HepG2 (cell line): ENCODE measurements around the gene DAD1. TPM values are rescaled to one million over a fixed set of nuclear protein-coding genes. Genes with fewer than 3 reads are reported as not detected.

ENCODE experiments used
- ATAC-seq: fragments of 200-7000 bp; cut with Tn5 transposase; 3 replicates; pipeline ENCODE4 v1.9.1; 2020; ENCODE audit warnings: mild to moderate bottlenecking, moderate library complexity
- BruUV-seq: library from RNA; stranded (reverse); fragments of 400-500 nt; replicated peaks from 2 replicates; lab custom pipeline; 2021; lab: Mats Ljungman, UMichigan
- CTCF ChIA-PET: fragments of 300-600 bp; formaldehyde crosslinking; extraction: SDS; loops from one replicate; lab custom pipeline; 2021; ENCODE audit warnings: low total read pairs, inconsistent platforms, low intra/inter-chr PET ratio; lab: Yijun Ruan, JAX
- POLR2A ChIA-PET: fragments of 350-600 bp; sonication (Branson Sonifier 250); formaldehyde crosslinking; loops from one replicate; lab custom pipeline; 2020; ENCODE audit warnings: antibody characterized with exemption, inconsistent platforms; lab: Yijun Ruan, JAX
- DNase-seq: peaks from one replicate; pipeline ENCODE4 v3.0.0-alpha.2; 2015; ENCODE audit warnings: low spot score
- FAIRE-seq: peaks from 3 replicates; lab custom pipeline; 2011; peaks lifted over from hg19 to GRCh38; lab: Jason Lieb, UNC
- H2AFZ ChIP-seq: one replicate; pipeline ENCODE4 v1.6.1; 2011; ENCODE audit warnings: low read length, inconsistent platforms
- H3K27ac ChIP-seq: fragments of 300-600 bp; 3 replicates; pipeline ENCODE4 v1.8.0; 2011; ENCODE audit warnings: mixed run types, mild to moderate bottlenecking, mixed read lengths, low read length, inconsistent platforms; ENCODE audit not compliant: insufficient read depth; ENCODE audit errors: extremely low read length
- H3K27me3 ChIP-seq, 2 experiments: fragments of 200-600 bp in 1 of 2; 2 replicates in 1 of 2; 3 replicates in 1 of 2; pipeline versions ENCODE4 v1.6.0 to v1.8.0; 2011; ENCODE audit warnings: low read length in 2 of 2, mild to moderate bottlenecking in 2 of 2, moderate library complexity in 2 of 2, inconsistent platforms in 1 of 2; ENCODE audit not compliant: insufficient read depth in 2 of 2, control insufficient read depth in 1 of 2
- H3K36me3 ChIP-seq, 2 experiments: fragments of 200-600 bp in 1 of 2; replicated peaks in 1 of 2; 2 replicates in 1 of 2; 3 replicates in 1 of 2; pipeline versions ENCODE4 v1.5.1 to v1.8.0; 2011; ENCODE audit warnings: low read length in 2 of 2, inconsistent platforms in 1 of 2; ENCODE audit not compliant: insufficient read depth in 2 of 2, control insufficient read depth in 1 of 2
- H3K4me1 ChIP-seq: 2 replicates; pipeline ENCODE4 v1.5.1; 2012; ENCODE audit warnings: low read length, inconsistent platforms; ENCODE audit not compliant: insufficient read depth
- H3K4me2 ChIP-seq: 2 replicates; pipeline ENCODE4 v1.6.0; 2011; ENCODE audit warnings: low read depth, low read length, inconsistent platforms
- H3K4me3 ChIP-seq, 3 experiments: fragments of 200-600 bp in 1 of 3; sonication (generic), shearing (Covaris generic) in 1 of 3; replicated peaks in 1 of 3; 2 replicates each; pipeline ENCODE4 v1.5.1; 2011 to 2016; ENCODE audit warnings: low read length in 3 of 3, inconsistent platforms in 2 of 3, low read depth in 2 of 3, mild to moderate bottlenecking in 2 of 3, control low read depth in 1 of 3, mixed read lengths in 1 of 3; ENCODE audit not compliant: insufficient read depth in 1 of 3
- H3K79me2 ChIP-seq: one replicate; pipeline ENCODE4 v1.6.1; 2011; ENCODE audit warnings: low read length, inconsistent platforms; ENCODE audit not compliant: insufficient read depth
- H3K9ac ChIP-seq: 2 replicates; pipeline ENCODE4 v1.6.0; 2011; ENCODE audit warnings: mild to moderate bottlenecking, low read depth, low read length, inconsistent platforms; ENCODE audit not compliant: insufficient read depth
- H3K9me3 ChIP-seq: 2 replicates; pipeline ENCODE4 v1.5.1; 2012; ENCODE audit warnings: mild to moderate bottlenecking, low read length
- H4K20me1 ChIP-seq: 2 replicates; pipeline ENCODE4 v1.6.0; 2011; ENCODE audit warnings: inconsistent platforms, mild to moderate bottlenecking, low read length, moderate library complexity; ENCODE audit not compliant: insufficient read depth
- ARID2 ChIP-seq: sonication (generic); formaldehyde crosslinking; IDR thresholded peaks from 2 replicates; pipeline ENCODE4 v1.8.1; 2022; ENCODE audit warnings: mild to moderate bottlenecking, missing genetic modification reagents, borderline replicate concordance
- ELK4 ChIP-seq: sonication (generic); formaldehyde crosslinking; IDR thresholded peaks from 2 replicates; pipeline ENCODE4 v1.9.0; 2021; ENCODE audit warnings: missing genetic modification reagents, borderline replicate concordance
- HOXA3 ChIP-seq: sonication (generic); formaldehyde crosslinking; IDR thresholded peaks from 2 replicates; pipeline ENCODE4 v1.5.0; 2020; ENCODE audit warnings: missing genetic modification reagents
- KAT7 ChIP-seq: IDR thresholded peaks from 2 replicates; pipeline ENCODE4 v1.6.1; 2018; ENCODE audit warnings: borderline replicate concordance, missing compliant biosample characterization
- MBD4 ChIP-seq: IDR thresholded peaks from 2 replicates; pipeline ENCODE4 v1.6.1; 2012; ENCODE audit warnings: low read length, inconsistent platforms, borderline replicate concordance
- NR1H2 ChIP-seq: sonication (generic); formaldehyde crosslinking; IDR thresholded peaks from 2 replicates; pipeline ENCODE4 v1.8.1; 2022; ENCODE audit warnings: low read depth, missing genetic modification reagents, borderline replicate concordance
- YEATS2 ChIP-seq: sonication (generic); formaldehyde crosslinking; IDR thresholded peaks from 2 replicates; pipeline ENCODE4 v1.4.0; 2020; ENCODE audit warnings: missing genetic modification reagents, borderline replicate concordance
- ZNF10 ChIP-seq: sonication (generic); formaldehyde crosslinking; IDR thresholded peaks from 2 replicates; pipeline ENCODE4 v1.4.0; 2020; ENCODE audit warnings: mild to moderate bottlenecking, low read depth, missing genetic modification reagents, borderline replicate concordance
- ZNF333 ChIP-seq: sonication (generic); formaldehyde crosslinking; IDR thresholded peaks from 2 replicates; pipeline ENCODE4 v1.4.0; 2020; ENCODE audit warnings: mild to moderate bottlenecking, missing genetic modification reagents, borderline replicate concordance
- ZNF441 ChIP-seq: sonication (generic); formaldehyde crosslinking; IDR thresholded peaks from 2 replicates; pipeline ENCODE4 v1.7.0; 2021; ENCODE audit warnings: missing genetic modification reagents, borderline replicate concordance
- ZNF597 ChIP-seq: sonication (generic); formaldehyde crosslinking; IDR thresholded peaks from 2 replicates; pipeline ENCODE4 v1.5.0; 2020; ENCODE audit warnings: missing genetic modification reagents
- ZNF609 ChIP-seq: sonication (generic); formaldehyde crosslinking; IDR thresholded peaks from 2 replicates; pipeline ENCODE4 v1.4.0; 2020; ENCODE audit warnings: mild to moderate bottlenecking, missing genetic modification reagents, borderline replicate concordance
- ZNF841 ChIP-seq: sonication (generic); formaldehyde crosslinking; IDR thresholded peaks from 2 replicates; pipeline ENCODE4 v1.8.1; 2023; ENCODE audit warnings: missing genetic modification reagents, borderline replicate concordance
- WGBS: methylation state at CpG from one replicate; pipeline ENCODE4 v1.1.6; 2017; ENCODE audit warnings: low lambda C conversion rate; 5-methylcytosine and 5-hydroxymethylcytosine counted together
- in situ Hi-C: cut with HindIII; loops from 2 replicates; pipeline ENCODE4 v1.10.0; 2017; ENCODE audit warnings: low pct_unique_long_range_greater_than_20kb; ENCODE audit not compliant: extremely low pct_ligation_motif_present
- intact Hi-C: fragments of 100-400 bp; cut with micrococcal nuclease; formaldehyde crosslinking; loops from one replicate; pipeline ENCODE4 v1.10.0; 2022; ENCODE audit not compliant: unreplicated experiment
- polyA plus RNA-seq, 8 experiments: library from polyadenylated mRNA; depleted of rRNA in 3 of 8; stranded (reverse) in 7 of 8; unstranded in 1 of 8; fragments of >200 nt; fragmentation: Illumina TruSeq in 4 of 8; extraction: Trizol in 4 of 8; gene quantifications; 2 replicates each; pipeline versions ENCODE4 v1.2.1 to v1.2.3, GENCODE V29; 2011 to 2016; ENCODE audit warnings: low read depth in 4 of 8, missing spikeins in 1 of 8, mixed read lengths in 1 of 8; ENCODE audit not compliant: insufficient read depth in 1 of 8
- total RNA-seq, 5 experiments: library from RNA; depleted of rRNA; stranded (reverse); fragments of >200 nt; fragmentation: Illumina TruSeq; extraction: Trizol; gene quantifications; 2 replicates each; pipeline ENCODE4 v1.2.3, GENCODE V29; 2016; ENCODE audit warnings: low read depth in 1 of 5
- TF ChIP-seq, protein P1 (sequence below): sonication (generic); formaldehyde crosslinking; IDR thresholded peaks from 2 replicates; pipeline ENCODE4 v1.5.0; 2020; ENCODE audit warnings: missing genetic modification reagents, mild to moderate bottlenecking, borderline replicate concordance

The DAD1 gene
- total and polyA plus RNA-seq, 2 of the 13 experiments (the other 11 are each of a cell fraction or from before 2014, with no cell fraction given): 558 to 626 TPM

DNA sequence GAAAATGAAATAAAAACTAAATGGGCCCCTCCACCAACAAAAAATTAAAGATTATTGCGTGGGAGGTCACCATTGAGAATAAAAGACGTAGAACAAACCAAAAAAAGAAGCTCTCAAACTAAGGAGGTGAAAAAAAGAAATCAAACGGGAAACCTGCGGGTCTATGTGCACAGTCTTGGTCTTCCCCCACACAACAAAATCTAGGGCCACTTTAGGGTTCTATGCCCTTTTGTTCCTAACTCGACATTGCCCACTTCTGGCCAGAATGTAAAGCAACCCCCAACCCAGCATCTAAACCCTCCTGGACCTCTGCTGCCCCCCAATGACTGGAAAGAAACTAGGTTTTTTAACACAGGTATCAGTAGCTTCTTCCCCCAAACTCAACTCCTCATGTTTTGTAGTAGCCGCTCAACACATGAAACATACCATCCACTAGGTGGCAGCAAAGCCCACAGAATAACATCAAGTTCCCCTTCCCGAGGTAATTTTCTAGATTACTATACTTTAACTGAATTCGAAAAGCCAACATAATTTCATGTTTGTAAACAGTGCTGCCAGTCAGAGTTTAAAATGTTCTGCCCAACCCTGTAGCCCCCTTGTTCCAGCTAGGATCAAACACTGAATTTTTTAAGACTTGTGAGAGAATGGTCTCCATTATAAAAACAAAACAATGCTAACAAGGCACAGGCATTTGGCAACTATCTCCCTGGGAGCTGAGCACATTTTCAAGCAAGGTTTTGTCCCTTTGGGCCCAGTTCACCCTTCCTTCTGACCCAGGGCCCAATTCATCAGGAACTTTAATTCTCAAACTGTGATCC is 18.7 kb downstream of the DAD1 start:
- Histone ChIP-seq H3K9me3 (no peaks in the 10 kb centered on the region), H3K9ac (no peak overlapping the region), H2AFZ (no peak overlapping the region), H3K4me1 (peaks cover 29% of the 10 kb centered on the region), H4K20me1 (peaks cover 9% of the 10 kb centered on the region; the same call in 1 of the 2 replicates), H3K27me3 (no peaks in the 10 kb centered on the region), H3K36me3 (peaks cover 40 to 80% of the 10 kb centered on the region in 2 experiments), H3K27ac (peak overlapping the region; percentile 12), H3K4me2 (0 out of 2 replicates have a peak overlapping the region, but pooled peaks have one; percentile 0), H3K4me3 (no peak overlapping the region), H3K79me2 (peaks cover 25% of the 10 kb centered on the region)
- ATAC-seq (peak; percentile 86), FAIRE-seq (peak; percentile 93), DNase-seq (peak; percentile 98)
- intact Hi-C loops (loop anchor here (1.0 to 5.0 kb wide), 9 partner anchors 13 to 330 kb away; partner anchors contain the start of genes DAD1, OR6J1 and SLC7A7), in situ Hi-C loops (no loop called here)
- ChIA-PET POLR2A (interaction anchor here (0.6 to 4.4 kb wide), 14 partner anchors 8 to 501 kb away, joined by 3 to 62 read pairs (median 4); partner anchors contain the start of genes ABHD4, DAD1, LRP10 and OXA1L), CTCF (interaction anchor here (0.7 to 5.5 kb wide), 15 partner anchors 12 to 330 kb away, joined by 3 to 142 read pairs (median 4); partner anchors contain the start of genes DAD1 and OR6J1)
- WGBS: 47% methylated on average over 8 of the region's 8 CpGs
- BruUV-seq: no TSS peak
- 0 out of 2 replicates have a peak, but pooled peaks have one; percentile 14 for TF ChIP-seq ZNF597 (CRISPR knock-in tag)
- peak; percentile 35; the same call in 1 of the 2 replicates for TF ChIP-seq HOXA3
- no peak for TF ChIP-seq ZNF441 (CRISPR knock-in tag)
- no peak for TF ChIP-seq ZNF841 (CRISPR knock-in tag)
- no peak for TF ChIP-seq ZNF10 (CRISPR knock-in tag)
- TF ChIP-seq ELK4 (CRISPR knock-in tag): no peak
- TF ChIP-seq ZNF333 (CRISPR knock-in tag): 0 out of 2 replicates have a peak, but pooled peaks have one; percentile 53
- TF ChIP-seq NR1H2 (CRISPR knock-in tag): no peak
- no peak for TF ChIP-seq KAT7
- TF ChIP-seq, protein P1, sequence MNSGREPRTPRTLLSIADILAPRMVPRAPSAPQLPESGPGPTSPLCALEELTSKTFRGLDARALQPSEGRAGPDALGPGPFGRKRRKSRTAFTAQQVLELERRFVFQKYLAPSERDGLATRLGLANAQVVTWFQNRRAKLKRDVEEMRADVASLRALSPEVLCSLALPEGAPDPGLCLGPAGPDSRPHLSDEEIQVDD (CRISPR knock-in tag): no peak
- no peak for TF ChIP-seq ZNF609 (CRISPR knock-in tag)
- no peak for TF ChIP-seq MBD4
- peak; percentile 70; the same call in 1 of the 2 replicates for TF ChIP-seq ARID2 (CRISPR knock-in tag)
- peak; percentile 46; the same call in 1 of the 2 replicates for TF ChIP-seq YEATS2 (CRISPR knock-in tag)
